ENCODE data around the gene SH2D6.

GRCh38 chr2:85433511-85434089 lies 15.1 kb downstream of the SH2D6 start:
- TF ChIP-seq EZH2 (IDR thresholded peaks at IDR 0.05) (no peak), POLR2AphosphoS5 (IDR thresholded peaks at IDR 0.05; ENCODE audit: borderline replicate concordance, low read depth, low read length) (no peak)
